Uterus (tissue), 2 donors: Measurements from ENCODE around the gene STH.

Experiments
- POLR2A ChIP-seq, 2 donors: fragments of 450-650 bp; IDR thresholded peaks; one replicate each; pipeline ENCODE4 v1.6.1; 2016; ENCODE audit warnings: antibody characterized with exemption in 2 of 2, mild to moderate bottlenecking in 1 of 2, moderate library complexity in 1 of 2
- TF ChIP-seq, protein P1 (sequence below), 4 experiments: fragments of 200-600 bp in 2 of 4; fragments of 450-650 bp in 2 of 4; sonication (generic) in 2 of 4; IDR thresholded peaks; one replicate each; pipeline ENCODE4 v1.5.1; 2016 to 2019; ENCODE audit warnings: antibody characterized with exemption in 4 of 4, mild to moderate bottlenecking in 2 of 4, moderate library complexity in 1 of 4

DNA sequence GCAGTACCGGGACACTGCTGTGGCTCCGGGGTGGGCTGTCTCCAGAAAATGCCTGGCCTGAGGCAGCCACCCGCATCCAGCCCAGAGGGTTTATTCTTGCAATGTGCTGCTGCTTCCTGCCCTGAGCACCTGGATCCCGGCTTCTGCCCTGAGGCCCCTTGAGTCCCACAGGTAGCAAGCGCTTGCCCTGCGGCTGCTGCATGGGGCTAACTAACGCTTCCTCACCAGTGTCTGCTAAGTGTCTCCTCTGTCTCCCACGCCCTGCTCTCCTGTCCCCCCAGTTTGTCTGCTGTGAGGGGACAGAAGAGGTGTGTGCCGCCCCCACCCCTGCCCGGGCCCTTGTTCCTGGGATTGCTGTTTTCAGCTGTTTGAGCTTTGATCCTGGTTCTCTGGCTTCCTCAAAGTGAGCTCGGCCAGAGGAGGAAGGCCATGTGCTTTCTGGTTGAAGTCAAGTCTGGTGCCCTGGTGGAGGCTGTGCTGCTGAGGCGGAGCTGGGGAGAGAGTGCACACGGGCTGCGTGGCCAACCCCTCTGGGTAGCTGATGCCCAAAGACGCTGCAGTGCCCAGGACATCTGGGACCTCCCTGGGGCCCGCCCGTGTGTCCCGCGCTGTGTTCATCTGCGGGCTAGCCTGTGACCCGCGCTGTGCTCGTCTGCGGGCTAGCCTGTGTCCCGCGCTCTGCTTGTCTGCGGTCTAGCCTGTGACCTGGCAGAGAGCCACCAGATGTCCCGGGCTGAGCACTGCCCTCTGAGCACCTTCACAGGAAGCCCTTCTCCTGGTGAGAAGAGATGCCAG is 12.9 kb downstream of the STH start:
- TF ChIP-seq POLR2A (IDR thresholded peaks at IDR 0.05), result no peak
- TF ChIP-seq, protein P1, sequence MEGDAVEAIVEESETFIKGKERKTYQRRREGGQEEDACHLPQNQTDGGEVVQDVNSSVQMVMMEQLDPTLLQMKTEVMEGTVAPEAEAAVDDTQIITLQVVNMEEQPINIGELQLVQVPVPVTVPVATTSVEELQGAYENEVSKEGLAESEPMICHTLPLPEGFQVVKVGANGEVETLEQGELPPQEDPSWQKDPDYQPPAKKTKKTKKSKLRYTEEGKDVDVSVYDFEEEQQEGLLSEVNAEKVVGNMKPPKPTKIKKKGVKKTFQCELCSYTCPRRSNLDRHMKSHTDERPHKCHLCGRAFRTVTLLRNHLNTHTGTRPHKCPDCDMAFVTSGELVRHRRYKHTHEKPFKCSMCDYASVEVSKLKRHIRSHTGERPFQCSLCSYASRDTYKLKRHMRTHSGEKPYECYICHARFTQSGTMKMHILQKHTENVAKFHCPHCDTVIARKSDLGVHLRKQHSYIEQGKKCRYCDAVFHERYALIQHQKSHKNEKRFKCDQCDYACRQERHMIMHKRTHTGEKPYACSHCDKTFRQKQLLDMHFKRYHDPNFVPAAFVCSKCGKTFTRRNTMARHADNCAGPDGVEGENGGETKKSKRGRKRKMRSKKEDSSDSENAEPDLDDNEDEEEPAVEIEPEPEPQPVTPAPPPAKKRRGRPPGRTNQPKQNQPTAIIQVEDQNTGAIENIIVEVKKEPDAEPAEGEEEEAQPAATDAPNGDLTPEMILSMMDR (IDR thresholded peaks at IDR 0.05), result no peak
